IPS DF 4.7 (cell line): Measurements from ENCODE around the gene ZNF444.

Source experiments
- DNase-seq: peaks from one replicate; pipeline ENCODE4 v3.0.0-alpha.2; 2013; ENCODE audit warnings: low spot score; ENCODE audit errors: extremely low read depth

ZNF444 gene

DNA sequence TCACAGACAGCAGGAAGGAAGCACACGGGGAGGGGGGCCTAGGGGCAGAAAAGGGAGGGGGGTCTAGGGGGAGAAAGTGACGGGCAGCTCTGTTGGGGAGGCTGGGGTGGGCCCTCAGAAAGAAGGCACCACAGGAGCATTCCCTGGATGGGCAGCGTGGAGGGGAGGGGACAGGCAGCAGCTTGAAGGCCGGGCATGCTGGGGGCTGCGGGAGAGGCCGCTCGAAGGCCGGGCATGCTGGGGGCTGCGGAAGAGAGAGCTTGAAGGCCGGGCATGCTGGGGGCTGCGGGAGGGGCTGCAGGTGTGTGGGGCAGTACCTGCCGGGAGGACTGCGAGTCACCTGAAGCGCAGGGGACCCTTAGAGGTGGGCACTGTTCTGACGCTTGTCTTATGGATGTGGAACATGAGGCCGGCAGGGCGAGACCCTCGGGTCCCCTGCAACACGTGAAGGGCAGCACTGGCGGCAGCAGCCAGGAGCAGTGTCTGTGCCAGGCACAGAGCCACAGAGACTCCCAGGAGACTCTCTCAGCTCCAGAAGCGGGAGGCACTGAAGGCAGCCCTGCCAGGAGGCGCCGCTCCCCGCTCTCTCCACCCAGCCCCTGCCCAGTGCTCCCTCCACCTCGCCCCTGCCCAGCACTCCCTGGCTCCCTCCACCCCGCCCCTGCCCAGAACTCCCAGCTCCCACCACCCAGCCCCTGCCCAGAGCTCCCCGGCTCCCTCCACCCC lies 33.3 kb upstream of the ZNF444 start:
- no peak for DNase-seq

DNA sequence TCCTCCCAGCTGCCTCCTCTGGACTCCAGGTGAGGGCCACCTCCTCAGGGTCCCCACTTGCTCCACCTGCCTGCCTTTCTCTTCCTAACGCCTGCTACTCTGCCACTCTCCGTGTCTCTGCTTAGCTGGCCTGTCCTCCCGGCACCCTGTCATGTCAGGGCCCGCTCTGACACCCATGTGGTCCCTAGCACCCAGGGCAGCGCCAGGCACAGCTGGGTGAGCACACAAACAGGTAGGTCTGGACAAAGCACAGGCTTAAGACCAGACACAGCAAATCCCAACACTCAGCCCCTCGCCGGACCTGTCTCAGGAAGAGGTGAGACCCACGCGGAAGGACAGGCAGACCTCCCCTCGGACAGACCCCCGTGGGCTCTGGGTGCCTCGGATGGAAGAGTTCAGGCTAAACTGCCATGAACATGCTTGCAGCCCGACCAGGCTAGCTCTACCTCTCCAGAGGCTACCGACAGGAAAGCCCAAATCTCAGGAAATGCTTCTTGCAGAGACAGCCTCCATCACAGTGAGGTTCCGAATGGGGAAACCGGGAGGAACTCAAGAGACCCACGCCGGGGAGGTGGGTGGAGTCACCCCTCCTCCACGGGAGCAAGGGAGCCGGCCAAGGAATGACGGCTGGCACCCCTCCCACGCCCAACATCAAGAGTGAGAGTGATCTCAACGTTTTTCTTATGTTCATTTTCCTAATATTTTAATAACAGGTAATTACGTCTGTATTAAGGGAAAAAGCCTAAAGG lies 32.5 kb upstream of the ZNF444 start:
- DNase-seq: no peak

GRCh38 chr19:56109226-56109625 lies 31.9 kb upstream of the ZNF444 start:
- DNase-seq: no peak

GRCh38 chr19:56110515-56111448 lies 30.3 kb upstream of the ZNF444 start:
- DNase-seq: no peak

DNA sequence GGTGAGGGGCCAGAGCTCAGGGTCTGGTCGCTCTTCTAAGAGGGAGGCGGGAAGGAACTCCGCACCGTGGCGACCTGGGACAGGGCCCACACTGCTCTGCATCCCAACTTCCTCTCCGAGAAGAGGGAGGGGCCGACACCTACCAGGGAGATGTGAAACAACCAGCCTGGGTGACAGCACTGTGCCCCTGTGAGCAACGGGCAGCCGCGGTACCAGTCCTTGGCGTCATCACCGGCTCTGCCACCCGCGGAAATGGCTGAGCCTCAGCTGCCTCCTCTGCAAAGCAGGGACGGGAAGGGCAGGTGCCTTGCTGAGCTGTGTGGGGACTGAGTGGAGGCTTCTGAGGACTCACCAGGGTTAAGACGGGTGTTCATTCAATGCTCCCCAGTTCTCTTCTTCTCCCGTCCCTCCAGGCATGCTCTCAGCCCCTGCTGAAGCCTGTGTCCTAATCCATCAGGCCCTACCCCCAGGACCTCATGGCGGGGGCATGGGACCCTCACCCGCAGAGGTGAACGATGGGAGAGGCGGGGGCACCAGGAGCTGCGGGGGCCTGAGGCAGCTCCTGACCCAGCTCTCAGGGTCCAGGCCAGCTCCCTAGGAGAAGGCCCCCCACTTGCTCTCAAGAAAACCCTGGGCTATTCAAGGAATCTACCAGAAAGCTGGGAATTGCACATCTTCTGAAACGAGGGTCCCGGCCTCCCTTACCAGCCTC lies 29.3 kb upstream of the ZNF444 start:
- no peak for DNase-seq

DNA sequence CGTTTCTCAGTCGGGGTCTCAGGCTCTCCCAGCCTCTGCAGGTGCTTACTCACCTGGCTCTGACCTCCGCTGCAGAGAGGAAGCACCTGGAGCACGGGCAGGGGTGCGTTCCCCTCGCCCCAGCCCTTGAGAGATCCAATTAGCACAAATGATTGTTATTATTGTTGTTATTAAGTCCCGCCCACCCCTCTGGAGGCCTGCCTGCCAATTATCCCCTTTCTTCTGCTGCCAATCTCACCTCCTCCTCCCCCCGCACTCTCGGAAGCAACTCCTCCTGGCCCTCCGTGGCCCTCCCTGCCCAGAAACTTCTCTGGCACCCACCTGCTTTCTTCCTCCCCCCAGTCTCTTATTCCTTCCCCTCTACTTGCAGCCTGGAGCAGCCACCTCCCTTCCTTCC lies 28.8 kb upstream of the ZNF444 start:
- no peak for DNase-seq

GRCh38 chr19:56113074-56113632 lies 27.9 kb upstream of the ZNF444 start:
- DNase-seq: no peak

DNA sequence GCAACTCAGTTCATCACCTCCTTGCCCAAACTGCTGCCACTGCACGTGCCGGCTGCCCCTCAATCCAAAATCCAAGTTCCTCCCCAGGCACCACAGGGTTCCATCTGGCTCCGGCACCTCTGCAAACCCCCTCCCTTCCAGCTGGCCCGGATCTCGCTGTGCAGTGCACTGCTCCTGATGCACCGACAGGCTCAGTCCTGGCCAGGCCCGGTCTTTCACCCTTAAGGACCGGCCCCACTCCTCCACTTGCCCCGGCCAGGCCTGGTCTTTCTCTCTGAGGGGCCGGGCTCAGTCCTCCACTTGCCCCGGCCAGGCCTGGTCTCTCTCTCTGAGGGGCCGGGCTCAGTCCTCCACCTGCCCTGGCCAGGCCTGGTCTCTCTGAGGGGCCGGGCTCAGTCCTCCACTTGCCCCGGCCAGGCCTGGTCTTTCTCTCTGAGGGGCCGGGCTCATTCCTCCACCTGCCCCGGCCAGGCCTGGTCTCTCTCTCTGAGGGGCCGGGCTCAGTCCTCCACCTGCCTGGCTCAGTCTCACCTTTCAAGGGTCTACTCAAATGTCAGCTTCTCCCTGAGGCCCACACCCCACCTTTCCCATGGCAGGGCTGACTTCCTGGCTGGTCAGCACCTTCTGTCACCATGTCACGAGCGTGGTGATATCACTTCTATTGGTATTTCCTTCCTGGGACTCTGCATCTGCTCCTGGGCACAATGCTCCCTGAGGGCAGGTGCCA lies 26.9 kb upstream of the ZNF444 start:
- no peak for DNase-seq

GRCh38 chr19:56114778-56115110 lies 26.3 kb upstream of the ZNF444 start:
- DNase-seq: no peak

DNA sequence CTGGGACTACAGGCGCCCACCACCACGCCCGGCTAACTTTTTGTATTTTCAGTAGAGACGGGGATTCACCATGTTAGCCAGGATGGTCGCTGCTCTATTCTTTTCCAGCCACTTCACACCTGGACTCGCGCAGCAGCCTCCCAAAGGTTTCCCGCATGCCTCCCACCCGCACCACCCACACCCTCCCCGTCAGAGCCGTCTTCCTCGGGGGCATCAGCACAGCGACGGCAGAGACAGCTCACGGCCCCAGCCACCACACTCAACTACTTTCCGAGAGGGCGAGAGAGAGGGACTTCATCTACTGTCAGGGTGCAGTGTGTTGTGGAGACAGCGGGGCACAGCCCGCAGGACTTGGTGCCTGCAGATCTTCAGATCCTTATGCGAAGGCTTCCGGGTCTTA lies 25.6 kb upstream of the ZNF444 start:
- no peak for DNase-seq

DNA sequence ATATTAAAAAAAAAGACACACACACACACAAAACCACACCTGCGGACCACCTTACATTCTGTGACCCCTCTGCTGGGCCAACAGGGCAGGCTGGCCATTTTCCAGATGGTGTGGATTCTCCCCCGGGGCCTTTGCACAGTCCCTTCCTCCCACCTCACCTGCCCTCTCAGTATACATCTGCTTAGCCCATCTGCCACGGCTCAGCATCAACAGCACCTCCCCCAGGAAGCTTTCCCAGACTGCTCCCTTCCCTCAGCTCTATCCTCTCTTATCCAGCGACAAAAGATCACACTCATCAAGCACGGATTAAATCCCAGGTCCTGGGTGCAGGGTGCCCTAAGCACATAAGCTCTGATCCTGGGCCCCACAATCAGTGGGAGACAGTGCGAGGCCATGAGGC lies 24.5 kb upstream of the ZNF444 start:
- DNase-seq: no peak

DNA sequence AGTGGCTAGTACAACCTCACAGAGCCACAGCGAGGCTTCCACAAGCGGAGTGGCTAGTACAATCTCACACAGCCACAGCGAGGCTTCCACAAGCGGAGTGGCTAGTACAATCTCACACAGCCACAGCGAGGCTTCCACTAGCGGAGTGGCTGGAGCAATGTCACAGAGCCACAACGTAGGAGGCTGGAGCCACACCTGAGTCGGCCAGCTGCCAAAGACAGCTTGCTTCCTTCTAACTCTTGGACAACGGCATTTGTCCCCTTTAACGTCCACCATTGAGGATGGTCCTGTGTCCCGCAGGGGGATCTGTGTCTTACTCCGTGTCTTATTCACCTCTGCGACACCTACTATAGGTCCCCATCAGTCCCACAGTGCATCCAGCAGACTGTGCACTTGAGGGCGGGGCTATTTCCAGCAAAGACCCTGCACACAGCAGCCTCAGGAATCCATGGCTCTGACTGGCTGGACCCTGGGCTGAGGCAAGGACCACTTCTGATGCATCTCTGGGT lies 23.7 kb upstream of the ZNF444 start:
- no peak for DNase-seq

GRCh38 chr19:56117889-56118288 lies 23.2 kb upstream of the ZNF444 start:
- no peak for DNase-seq

GRCh38 chr19:56118666-56119581 lies 22.2 kb upstream of the ZNF444 start:
- no peak for DNase-seq

- DNase-seq: no peak
Measured at GRCh38 chr19:56119582-56119978, 21.5 kb upstream of the ZNF444 start.

DNA sequence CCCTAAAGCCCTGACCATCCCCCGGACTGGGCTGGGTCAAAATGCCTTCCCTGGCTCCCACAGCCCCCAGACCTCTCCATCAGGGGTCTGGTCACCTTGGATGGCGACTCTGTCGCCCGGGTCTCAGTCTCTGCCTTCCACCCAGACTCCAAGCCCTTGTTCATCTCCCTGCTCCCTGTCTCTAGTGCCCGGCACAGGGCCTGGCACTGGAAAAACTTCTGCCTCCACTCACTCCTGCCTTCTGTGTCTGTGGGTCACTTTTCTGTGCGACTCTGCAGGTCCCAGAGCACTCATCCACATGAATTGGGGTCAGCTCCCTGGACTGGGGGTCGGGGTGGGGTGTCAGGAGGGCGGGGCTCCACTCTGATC lies 21.1 kb upstream of the ZNF444 start:
- no peak for DNase-seq

DNA sequence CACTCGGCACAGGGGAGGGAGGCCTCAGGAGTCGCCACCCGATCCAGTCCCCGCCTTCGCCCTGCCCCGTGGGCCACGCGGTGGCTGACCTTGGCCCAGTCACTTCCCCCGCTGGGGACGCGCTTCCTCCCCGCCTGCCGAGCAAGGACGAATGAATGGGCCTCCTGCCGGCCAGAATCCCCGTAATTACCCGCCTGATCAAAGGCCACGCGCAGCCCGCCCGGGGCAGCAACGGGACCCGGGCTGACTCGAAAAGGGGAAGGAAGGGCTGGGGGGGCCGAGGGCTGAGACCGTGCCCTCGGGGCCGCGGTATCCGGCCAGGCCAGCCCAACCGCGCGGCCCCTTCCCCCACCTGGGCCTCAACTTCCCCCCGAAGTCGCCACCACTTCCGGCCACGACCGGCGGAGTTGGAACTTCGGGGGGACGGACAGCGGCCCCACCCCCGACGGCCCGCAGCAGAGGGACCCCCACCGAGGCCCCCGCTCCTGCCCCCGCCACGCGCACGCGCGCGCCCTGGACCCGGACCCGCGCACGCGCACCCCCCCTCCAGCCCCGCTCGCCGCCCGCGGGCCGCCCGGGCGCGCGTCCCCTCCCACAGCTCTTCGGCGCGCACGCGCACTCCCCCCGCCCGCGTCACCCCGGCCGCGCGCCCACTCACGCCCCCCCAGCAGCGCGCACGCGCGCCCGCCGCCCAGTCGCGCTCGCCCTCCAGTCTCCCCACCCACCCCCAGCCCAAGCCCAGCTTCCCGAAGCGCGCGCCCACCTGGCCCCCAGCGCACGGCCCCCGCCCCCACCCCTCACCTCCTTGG lies 20.5 kb upstream of the ZNF444 start:
- DNase-seq: no peak
